ENCODE data around the gene TBC1D9B. TPM values are rescaled to one million over a fixed set of nuclear protein-coding genes. Genes with fewer than 3 reads are reported as not detected.

TBC1D9B gene
- 37.8 and 57.7 TPM in 2 replicates for total RNA-seq (ENCODE audit: low replicate concordance)

DNA sequence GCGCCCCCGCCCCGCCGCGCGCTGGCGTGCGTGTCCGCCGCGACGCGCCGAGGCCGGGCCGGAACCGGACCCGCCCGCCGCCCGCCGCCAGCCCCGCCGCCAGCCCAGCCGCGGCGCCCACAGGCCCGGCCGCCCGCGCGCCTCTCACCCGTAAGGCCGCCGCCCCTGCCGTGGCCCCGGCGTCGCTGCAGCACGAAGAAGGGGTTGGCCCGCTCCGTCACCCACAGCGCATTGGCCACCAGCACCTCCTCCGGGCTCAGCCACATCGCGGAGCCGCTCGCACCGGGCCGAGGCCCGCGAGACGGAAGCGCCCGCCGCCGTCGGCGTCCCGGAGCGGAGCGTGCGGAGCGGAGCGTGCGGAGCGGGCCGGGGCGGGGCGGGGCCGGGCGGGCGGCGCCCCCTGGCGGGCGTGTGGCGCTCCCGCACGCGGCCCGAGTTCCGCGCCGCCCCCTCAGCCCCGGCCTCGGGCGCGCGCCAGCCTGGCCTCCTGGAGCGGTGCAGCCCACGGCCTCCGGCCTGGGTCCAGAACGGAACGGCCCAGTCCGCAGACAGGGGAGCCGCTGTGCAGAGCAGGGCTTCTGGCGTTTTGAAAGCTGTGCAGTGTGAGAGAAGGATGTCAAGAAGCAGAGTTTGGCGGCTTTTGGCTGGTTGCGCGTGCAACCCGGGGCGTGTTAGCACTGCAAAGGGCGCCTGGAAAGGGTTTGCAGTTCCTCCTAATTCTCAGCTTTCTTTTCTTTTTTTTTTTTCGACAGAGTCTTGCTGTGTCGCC, at the start of gene TBC1D9B:
TSS of gene TBC1D9B (minus strand) at position 342 of the 769 bp plus-strand sequence. CDS start at position 266, 76 bp downstream.

DNA sequence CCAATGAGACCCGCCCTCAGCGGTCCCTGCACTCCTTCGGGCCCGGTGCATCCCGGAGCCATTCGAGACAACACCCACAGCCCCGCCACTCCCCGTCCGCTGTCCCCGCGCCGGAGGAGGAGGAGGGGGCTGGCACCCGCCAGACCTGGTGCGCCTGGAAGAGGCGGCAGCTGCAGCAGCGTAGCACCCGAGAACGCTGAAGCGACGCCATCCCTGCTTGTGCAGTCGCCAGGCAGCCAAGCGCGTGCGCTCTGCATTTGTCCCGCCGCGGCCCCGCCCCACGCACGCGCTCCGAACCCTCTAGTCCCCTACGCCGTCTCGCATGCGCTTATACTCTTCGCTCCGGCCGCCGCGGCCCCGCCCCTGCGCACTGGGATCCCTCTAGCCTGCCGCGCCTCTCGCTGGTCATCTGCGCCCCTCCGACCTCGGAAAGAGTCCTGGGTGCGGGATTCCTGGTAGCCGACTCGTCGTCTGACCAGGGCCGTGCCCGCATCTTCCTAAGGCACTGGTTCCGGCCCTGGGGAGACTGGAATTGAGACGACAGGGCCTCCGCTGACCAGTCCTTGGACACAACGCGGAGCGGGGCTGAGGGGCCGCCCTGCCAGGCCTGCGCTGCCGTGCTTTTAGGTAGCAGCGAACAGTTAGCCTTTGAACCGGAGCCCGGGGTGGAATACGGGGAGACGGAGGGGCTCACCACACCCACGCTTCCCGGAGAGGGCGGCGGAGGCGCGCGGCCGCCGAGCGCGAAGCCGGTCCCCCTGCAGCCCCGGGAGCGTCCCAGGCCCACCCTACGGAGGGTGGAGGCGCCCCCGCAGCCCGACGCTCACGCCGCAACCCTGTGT, 48.9 kb downstream of the TBC1D9B start, which contains the start of gene MRNIP:
TSS of gene MRNIP (minus strand) at position 232 of the 842 bp plus-strand sequence. CDS start at position 211, 21 bp downstream.

DNA sequence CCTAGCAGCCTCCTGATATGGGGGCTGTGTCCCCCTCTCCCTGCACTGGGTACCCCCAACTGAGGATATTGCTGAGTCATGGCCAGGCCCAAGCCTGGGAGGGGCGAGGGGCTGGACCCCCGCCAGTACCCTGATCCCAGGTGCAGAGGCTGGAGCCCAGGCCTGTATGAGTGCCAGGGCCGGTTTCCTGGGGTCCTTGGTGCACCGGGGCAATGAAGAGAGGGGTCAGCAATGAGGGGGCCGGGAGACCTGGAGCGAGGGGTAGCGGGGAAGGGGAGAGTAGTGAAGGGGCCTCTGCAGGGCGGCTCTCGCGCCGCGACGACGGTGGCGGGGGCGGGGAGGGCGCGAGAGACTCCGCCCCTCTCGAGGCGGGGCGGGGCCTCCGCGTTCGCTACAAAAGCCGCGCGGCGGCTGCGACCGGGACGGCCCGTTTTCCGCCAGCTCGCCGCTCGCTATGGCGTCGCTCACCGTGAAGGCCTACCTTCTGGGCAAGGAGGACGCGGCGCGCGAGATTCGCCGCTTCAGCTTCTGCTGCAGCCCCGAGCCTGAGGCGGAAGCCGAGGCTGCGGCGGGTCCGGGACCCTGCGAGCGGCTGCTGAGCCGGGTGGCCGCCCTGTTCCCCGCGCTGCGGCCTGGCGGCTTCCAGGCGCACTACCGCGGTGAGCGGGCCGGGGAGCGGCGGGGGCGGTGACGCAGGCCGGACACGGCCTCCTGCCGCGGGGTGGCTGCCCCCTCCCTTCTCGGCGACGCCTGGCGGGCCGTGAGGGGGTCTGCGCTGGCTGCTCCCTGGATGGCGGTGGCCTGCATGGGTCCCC, 87.0 kb downstream of the TBC1D9B start, which contains the start of gene SQSTM1:
TSS of gene SQSTM1 (plus strand) at position 423 of the 815 bp plus-strand sequence. CDS start at position 455, 32 bp downstream.

Other genes with a start within 250 kb of the TBC1D9B start
- gene CBY3, start 226.9 kb downstream of the TBC1D9B start, total RNA-seq (ENCODE audit: low replicate concordance): not detected in 2 replicates
- 626 and 2,020 TPM in 2 replicates for gene CANX, start 208.9 kb downstream of the TBC1D9B start, total RNA-seq (ENCODE audit: low replicate concordance)
- 2.2 and 4.7 TPM in 2 replicates for gene MAML1, start 175.1 kb downstream of the TBC1D9B start, total RNA-seq (ENCODE audit: low replicate concordance)
- gene LTC4S, start 113.9 kb downstream of the TBC1D9B start, total RNA-seq (ENCODE audit: low replicate concordance): 1.3 and 1.8 TPM in 2 replicates
- gene MGAT4B, start 101.0 kb downstream of the TBC1D9B start, total RNA-seq (ENCODE audit: low replicate concordance): 120 and 150 TPM in 2 replicates
- 446 and 623 TPM in 2 replicates for gene SQSTM1, start 87.0 kb downstream of the TBC1D9B start, total RNA-seq (ENCODE audit: low replicate concordance)
- 8.6 and 14.4 TPM in 2 replicates for gene MRNIP, start 49.1 kb downstream of the TBC1D9B start, total RNA-seq (ENCODE audit: low replicate concordance)
- 10.4 and 27.8 TPM in 2 replicates for gene RNF130, start 163.9 kb upstream of the TBC1D9B start, total RNA-seq (ENCODE audit: low replicate concordance)